ENCODE data around the gene PNISR.

Gene PNISR

DNA sequence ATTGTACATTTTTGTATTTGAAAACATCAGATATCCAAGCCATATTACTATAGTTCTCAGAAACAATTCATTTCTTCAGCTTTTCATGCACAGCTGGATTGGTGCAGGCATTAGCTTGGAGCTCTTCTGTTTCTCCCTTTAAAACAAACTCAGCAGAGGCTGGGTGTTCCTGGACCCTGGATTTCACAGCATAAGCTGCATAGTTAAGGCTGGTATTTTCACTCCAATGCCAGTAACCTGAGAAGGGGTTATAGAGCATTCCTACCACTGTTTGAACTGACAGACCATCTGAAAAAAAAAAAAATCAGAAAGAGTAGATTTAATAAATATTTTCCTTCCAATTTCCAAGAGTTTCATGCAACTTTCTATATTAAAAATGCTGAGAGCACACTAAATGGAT is 55.6 kb downstream of the PNISR start:
- H3K27ac ChIP-seq: no peak overlapping the region
- TF ChIP-seq, protein P1, sequence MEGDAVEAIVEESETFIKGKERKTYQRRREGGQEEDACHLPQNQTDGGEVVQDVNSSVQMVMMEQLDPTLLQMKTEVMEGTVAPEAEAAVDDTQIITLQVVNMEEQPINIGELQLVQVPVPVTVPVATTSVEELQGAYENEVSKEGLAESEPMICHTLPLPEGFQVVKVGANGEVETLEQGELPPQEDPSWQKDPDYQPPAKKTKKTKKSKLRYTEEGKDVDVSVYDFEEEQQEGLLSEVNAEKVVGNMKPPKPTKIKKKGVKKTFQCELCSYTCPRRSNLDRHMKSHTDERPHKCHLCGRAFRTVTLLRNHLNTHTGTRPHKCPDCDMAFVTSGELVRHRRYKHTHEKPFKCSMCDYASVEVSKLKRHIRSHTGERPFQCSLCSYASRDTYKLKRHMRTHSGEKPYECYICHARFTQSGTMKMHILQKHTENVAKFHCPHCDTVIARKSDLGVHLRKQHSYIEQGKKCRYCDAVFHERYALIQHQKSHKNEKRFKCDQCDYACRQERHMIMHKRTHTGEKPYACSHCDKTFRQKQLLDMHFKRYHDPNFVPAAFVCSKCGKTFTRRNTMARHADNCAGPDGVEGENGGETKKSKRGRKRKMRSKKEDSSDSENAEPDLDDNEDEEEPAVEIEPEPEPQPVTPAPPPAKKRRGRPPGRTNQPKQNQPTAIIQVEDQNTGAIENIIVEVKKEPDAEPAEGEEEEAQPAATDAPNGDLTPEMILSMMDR (IDR thresholded peaks at IDR 0.05; ENCODE audit: low read depth, low read length): no peak
- H3K9me3 ChIP-seq (ENCODE audit: severe bottlenecking): no peaks in the 10 kb centered on the region
- no peak overlapping the region for H3K4me3 ChIP-seq (ENCODE audit: low read depth, low read length)
- no peak for DNase-seq
- no peaks in the 10 kb centered on the region for H3K36me3 ChIP-seq
- no peaks in the 10 kb centered on the region for H3K27me3 ChIP-seq (ENCODE audit: insufficient read depth, low read depth, severe bottlenecking)

DNA sequence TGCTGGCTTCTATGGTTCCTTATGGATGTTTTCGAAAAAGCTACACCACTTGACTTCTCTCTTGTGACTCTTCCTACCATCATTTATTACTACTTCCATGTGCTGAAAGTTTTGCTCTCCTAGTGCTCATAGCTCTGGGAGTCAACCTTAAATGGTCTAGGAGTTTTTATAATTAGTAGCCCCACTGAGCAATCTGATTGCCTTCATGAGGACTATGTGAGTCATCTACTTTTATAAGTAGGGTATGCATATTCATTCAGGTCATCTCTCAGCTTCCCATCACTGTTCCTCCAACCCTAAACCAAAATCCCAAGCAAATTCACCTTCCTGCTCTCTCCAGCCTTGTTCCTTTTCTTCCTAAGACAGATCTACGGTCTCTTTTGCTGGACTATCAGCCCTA is 58.3 kb downstream of the PNISR start:
- H3K36me3 ChIP-seq: no peaks in the 10 kb centered on the region
- H3K9me3 ChIP-seq (ENCODE audit: severe bottlenecking): no peaks in the 10 kb centered on the region
- H3K27me3 ChIP-seq (ENCODE audit: insufficient read depth, low read depth, severe bottlenecking): no peaks in the 10 kb centered on the region
- DNase-seq: no peak
- no peak overlapping the region for H3K27ac ChIP-seq
- TF ChIP-seq, protein P1 (IDR thresholded peaks at IDR 0.05; ENCODE audit: low read depth, low read length): no peak
- H3K4me3 ChIP-seq (ENCODE audit: low read depth, low read length): no peak overlapping the region

DNA sequence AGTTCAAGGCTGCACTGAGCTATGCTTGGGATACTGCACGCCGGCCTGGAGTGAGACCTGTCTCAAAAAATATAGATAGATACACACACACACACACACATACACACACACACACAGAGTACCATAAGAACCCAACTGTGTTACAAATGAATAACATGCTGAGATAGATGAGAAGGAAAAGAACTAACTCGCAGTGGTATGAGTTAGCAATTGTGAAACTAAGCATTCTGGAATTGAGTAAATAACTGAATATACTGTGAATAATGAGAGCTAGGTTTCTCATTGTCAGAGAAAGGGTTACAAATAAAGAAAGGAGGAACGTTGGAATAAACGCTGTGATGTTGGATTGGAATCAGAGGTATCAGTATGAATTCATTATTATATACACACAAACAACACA is 61.1 kb downstream of the PNISR start:
- H3K27ac ChIP-seq: no peak overlapping the region
- no peak for DNase-seq
- H3K4me3 ChIP-seq (ENCODE audit: low read depth, low read length): no peak overlapping the region
- no peaks in the 10 kb centered on the region for H3K9me3 ChIP-seq (ENCODE audit: severe bottlenecking)
- H3K27me3 ChIP-seq (ENCODE audit: insufficient read depth, low read depth, severe bottlenecking): no peaks in the 10 kb centered on the region
- no peaks in the 10 kb centered on the region for H3K36me3 ChIP-seq
- TF ChIP-seq, protein P1 (IDR thresholded peaks at IDR 0.05; ENCODE audit: low read depth, low read length): no peak

DNA sequence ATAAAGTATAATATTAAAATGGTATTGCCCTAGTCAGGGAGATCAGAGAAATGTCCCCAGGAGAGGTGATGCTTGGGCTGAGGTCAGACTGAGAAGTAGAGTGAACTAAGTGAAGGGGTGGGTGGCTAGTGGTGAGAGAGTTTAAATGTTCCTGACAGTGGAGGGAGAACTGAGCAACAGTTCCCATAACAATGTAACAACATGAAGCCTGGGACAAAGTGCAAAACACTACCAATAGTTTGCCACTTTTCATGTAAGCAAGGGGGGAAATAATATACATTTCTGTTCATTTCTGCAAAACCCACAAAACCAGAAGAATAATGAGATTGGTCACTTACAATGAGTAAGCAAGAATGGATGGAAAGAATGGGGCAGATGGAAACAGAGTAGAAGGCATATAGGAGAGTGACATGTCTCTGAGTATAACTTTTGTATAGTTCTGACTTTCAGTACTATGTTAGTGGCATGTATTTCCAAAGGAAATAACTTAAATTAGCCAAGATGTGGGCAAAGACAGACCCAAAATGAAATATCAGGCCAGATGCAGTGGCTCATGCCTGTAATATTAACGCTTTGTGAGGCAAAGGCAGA is 62.3 kb downstream of the PNISR start:
- no peak for DNase-seq
- Histone ChIP-seq H3K9me3 (ENCODE audit: severe bottlenecking) (no peaks in the 10 kb centered on the region), H3K36me3 (no peaks in the 10 kb centered on the region), H3K4me3 (ENCODE audit: low read depth, low read length) (no peak overlapping the region), H3K27me3 (ENCODE audit: insufficient read depth, low read depth, severe bottlenecking) (no peaks in the 10 kb centered on the region), H3K27ac (no peak overlapping the region)
- TF ChIP-seq, protein P1 (IDR thresholded peaks at IDR 0.05; ENCODE audit: low read depth, low read length): no peak

DNA sequence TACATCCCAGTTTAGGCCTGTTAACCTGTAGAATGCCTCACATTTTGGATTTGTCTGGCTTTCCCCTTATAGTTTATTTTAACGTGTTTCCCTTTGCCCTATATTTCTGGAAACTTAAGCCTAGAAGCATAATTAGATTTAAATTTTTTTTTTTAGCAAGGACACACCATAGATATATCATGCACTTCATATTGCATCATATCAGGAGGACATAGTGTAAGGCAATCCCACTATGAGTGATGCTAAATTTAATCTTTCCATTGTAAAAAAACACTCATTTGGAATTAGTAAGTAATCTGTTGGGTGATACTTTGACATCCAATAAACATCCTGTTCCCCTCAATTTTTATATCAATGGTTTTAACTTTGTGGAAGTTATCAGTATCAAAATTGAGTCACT is 65.3 kb downstream of the PNISR start:
- DNase-seq: no peak
- Histone ChIP-seq H3K36me3 (no peaks in the 10 kb centered on the region), H3K4me3 (ENCODE audit: low read depth, low read length) (no peak overlapping the region), H3K27ac (no peak overlapping the region), H3K9me3 (ENCODE audit: severe bottlenecking) (no peaks in the 10 kb centered on the region), H3K27me3 (ENCODE audit: insufficient read depth, low read depth, severe bottlenecking) (no peaks in the 10 kb centered on the region)
- TF ChIP-seq, protein P1 (IDR thresholded peaks at IDR 0.05; ENCODE audit: low read depth, low read length): no peak

DNA sequence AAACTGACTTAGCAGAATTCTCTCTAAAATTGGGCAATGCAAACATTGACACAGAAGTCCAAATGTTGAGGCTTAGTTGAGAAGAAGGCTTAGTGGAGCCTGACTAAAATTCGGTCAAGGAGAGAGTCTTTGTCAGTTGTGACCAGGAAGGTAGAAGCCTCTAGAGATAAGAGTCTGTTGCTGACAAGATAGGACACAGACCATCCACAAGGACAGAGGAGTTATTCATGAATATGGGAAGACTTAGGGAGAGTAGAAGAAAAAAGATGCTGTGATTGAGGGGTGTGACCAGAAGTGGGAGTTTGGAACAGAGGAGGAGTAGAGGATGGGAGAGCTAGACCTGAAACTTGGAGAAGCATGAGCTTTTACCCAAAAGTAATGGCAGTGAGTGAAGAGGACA is 68.5 kb downstream of the PNISR start:
- no peak for DNase-seq
- Histone ChIP-seq H3K27ac (no peak overlapping the region), H3K36me3 (no peaks in the 10 kb centered on the region)

More for the DNA sequence above, 68.5 kb downstream of the PNISR start:
- Histone ChIP-seq H3K4me3 (ENCODE audit: low read depth, low read length) (no peak overlapping the region), H3K27me3 (ENCODE audit: insufficient read depth, low read depth, severe bottlenecking) (no peaks in the 10 kb centered on the region), H3K9me3 (ENCODE audit: severe bottlenecking) (no peaks in the 10 kb centered on the region)
- TF ChIP-seq, protein P1 (IDR thresholded peaks at IDR 0.05; ENCODE audit: low read depth, low read length): no peak
